ENCODE results near the gene EXOC3L4.

DNA sequence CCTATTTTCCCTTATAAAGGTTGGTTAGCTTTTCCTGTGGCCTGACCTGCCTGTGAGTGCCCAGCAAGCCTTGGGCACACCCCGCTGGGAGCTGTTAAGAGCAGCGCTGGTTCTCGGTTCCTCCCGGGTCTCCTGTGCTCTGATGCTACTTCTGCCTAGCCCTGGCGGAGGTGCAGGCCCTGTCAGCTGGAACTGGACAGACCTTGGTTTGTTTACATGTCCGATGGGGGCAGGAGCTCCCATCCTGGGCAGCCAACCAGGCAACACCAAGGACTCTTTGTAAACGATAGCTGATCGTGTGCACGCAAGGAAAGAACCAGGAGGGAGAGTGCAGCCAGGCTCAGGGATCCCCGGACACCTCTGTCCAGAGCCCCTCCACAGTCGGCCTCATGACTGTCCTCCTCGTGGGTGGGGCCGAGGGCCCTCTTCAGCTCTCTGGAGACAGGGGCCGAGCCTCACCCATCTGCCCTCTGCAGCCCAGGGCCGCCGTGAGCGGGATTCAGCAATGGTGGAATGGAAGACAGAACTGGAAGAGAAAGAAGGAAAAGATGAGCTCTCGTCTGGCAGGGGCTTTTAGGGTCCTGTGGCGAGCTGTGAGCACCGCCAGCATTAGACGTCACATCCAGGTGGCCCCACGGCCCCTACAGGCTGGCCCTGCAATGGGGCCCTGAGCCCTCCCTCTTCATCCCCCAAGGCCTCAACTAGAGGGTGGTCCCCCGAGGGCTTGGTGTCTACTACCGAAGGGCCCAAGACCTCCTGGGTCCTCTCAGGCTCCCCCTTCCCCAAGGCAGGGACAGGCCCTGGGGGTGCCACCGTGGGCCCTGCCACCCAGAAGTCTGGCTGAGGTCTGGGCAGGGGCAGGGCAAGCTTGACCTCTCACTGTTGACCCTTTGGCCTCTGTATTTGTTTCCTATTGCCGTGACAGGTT lies 41.1 kb downstream of the EXOC3L4 start:
- TF ChIP-seq MYC (IDR thresholded peaks at IDR 0.05; ENCODE audit: low read depth, low read length) (no peak), POLR2A (IDR thresholded peaks at IDR 0.05; ENCODE audit: extremely low read depth, insufficient read length) (no peak)
- TF ChIP-seq, protein P1, sequence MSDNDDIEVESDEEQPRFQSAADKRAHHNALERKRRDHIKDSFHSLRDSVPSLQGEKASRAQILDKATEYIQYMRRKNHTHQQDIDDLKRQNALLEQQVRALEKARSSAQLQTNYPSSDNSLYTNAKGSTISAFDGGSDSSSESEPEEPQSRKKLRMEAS (IDR thresholded peaks at IDR 0.05; ENCODE audit: low read depth, low read length), result no peak
